WI38 (cell line): ENCODE measurements around the gene RTN1.

Source experiments
- H3K4me3 ChIP-seq: 2 replicates; pipeline ENCODE4 v1.5.1; 2011; ENCODE audit warnings: low read depth, mild to moderate bottlenecking, control low read depth, low read length
- CTCF ChIP-seq: IDR thresholded peaks from 2 replicates; pipeline ENCODE4 v1.5.1; 2012; ENCODE audit warnings: low read depth, mild to moderate bottlenecking, control low read depth, low read length

Gene RTN1

GRCh38 chr14:59871166-59871495, 555 bp upstream of the RTN1 start:
- TF ChIP-seq CTCF: no peak

GRCh38 chr14:59869381-59870255, 958 bp downstream of the RTN1 start:
- no peak for TF ChIP-seq CTCF
- peak overlapping the region; percentile 61 for H3K4me3 ChIP-seq

More at GRCh38 chr14:59871166-59871495, 555 bp upstream of the RTN1 start:
- H3K4me3 ChIP-seq: peak overlapping the region; percentile 61

GRCh38 chr14:59868021-59868420, 2.6 kb downstream of the RTN1 start:
- TF ChIP-seq CTCF: no peak
- H3K4me3 ChIP-seq: no peak overlapping the region

GRCh38 chr14:59863806-59864525, 6.6 kb downstream of the RTN1 start:
- no peak overlapping the region for H3K4me3 ChIP-seq
- no peak for TF ChIP-seq CTCF

GRCh38 chr14:59857328-59857727, 13.2 kb downstream of the RTN1 start:
- TF ChIP-seq CTCF: no peak

GRCh38 chr14:59852350-59852749, 18.2 kb downstream of the RTN1 start:
- H3K4me3 ChIP-seq: no peak overlapping the region
- no peak for TF ChIP-seq CTCF

More at GRCh38 chr14:59857328-59857727, 13.2 kb downstream of the RTN1 start:
- H3K4me3 ChIP-seq: no peak overlapping the region

- no peak for TF ChIP-seq CTCF
- H3K4me3 ChIP-seq: no peak overlapping the region
Observed at GRCh38 chr14:59850458-59850857, 20.1 kb downstream of the RTN1 start.
